HEK293 (cell line): ENCODE results near the gene GSC2.

Experiments
- CTCF ChIA-PET: fragments of 350-600 bp; formaldehyde crosslinking; extraction: SDS; loops from one replicate; lab custom pipeline; 2021; ENCODE audit warnings: antibody characterized with exemption; lab: Yijun Ruan, JAX
- POLR2A ChIA-PET: fragments of 300-600 bp; formaldehyde crosslinking; extraction: SDS; loops from one replicate; lab custom pipeline; 2020; ENCODE audit warnings: antibody characterized with exemption, inconsistent platforms; lab: Yijun Ruan, JAX
- H3K27ac ChIP-seq: fragments of 200-500 bp; sonication (Bioruptor generic); 2 replicates; pipeline ENCODE4 v1.5.1; 2014; ENCODE audit warnings: low read depth, low read length, control low read depth, inconsistent platforms; ENCODE audit errors: extremely low read depth
- H3K36me3 ChIP-seq, 2 experiments: fragments of 200-500 bp in 1 of 2; sonication (Bioruptor generic) in 1 of 2; 1 replicate in 1 of 2; 2 replicates in 1 of 2; pipeline ENCODE4 v1.5.1; 2014 to 2017; ENCODE audit warnings: inconsistent platforms in 2 of 2, low read length in 2 of 2; ENCODE audit not compliant: control insufficient read depth in 2 of 2, insufficient read depth in 1 of 2
- H3K4me1 ChIP-seq: fragments of 200-500 bp; sonication (Bioruptor generic); 2 replicates; pipeline ENCODE4 v1.5.1; 2014; ENCODE audit warnings: mild to moderate bottlenecking, low read length, inconsistent platforms; ENCODE audit not compliant: control insufficient read depth, insufficient read depth
- H3K4me3 ChIP-seq: 2 replicates; pipeline ENCODE4 v1.5.1; 2011; ENCODE audit warnings: low read depth, mild to moderate bottlenecking, control low read depth, low read length, moderate library complexity
- H3K9me3 ChIP-seq: fragments of 200-500 bp; sonication (Bioruptor generic); 2 replicates; pipeline ENCODE4 v1.5.1; 2014; ENCODE audit warnings: low read depth, low read length, inconsistent platforms; ENCODE audit not compliant: control insufficient read depth, insufficient read depth
- BCL11A ChIP-seq: fragments of 450-650 bp; formaldehyde crosslinking; IDR thresholded peaks from 2 replicates; pipeline ENCODE4 v1.5.1; 2016; ENCODE audit warnings: low read depth, missing biosample characterization, missing genetic modification characterization
- EGR2 ChIP-seq: fragments of 450-650 bp; formaldehyde crosslinking; IDR thresholded peaks from 2 replicates; pipeline ENCODE4 v1.5.1; 2016; ENCODE audit warnings: low read depth, missing biosample characterization, missing genetic modification characterization
- OVOL3 ChIP-seq: fragments of 450-650 bp; formaldehyde crosslinking; IDR thresholded peaks from 2 replicates; pipeline ENCODE4 v1.5.1; 2016; ENCODE audit warnings: missing biosample characterization, missing genetic modification characterization
- SCRT2 ChIP-seq: fragments of 450-650 bp; formaldehyde crosslinking; IDR thresholded peaks from 2 replicates; pipeline ENCODE4 v1.5.1; 2016; ENCODE audit warnings: missing biosample characterization, missing genetic modification characterization
- SP3 ChIP-seq: fragments of 450-650 bp; formaldehyde crosslinking; IDR thresholded peaks from 2 replicates; pipeline ENCODE4 v1.5.1; 2016; ENCODE audit warnings: missing biosample characterization, missing genetic modification characterization
- SP7 ChIP-seq: fragments of 450-650 bp; formaldehyde crosslinking; IDR thresholded peaks from 2 replicates; pipeline ENCODE4 v1.5.1; 2016; ENCODE audit warnings: missing biosample characterization, missing genetic modification characterization
- ZNF138 ChIP-seq: fragments of 450-650 bp; formaldehyde crosslinking; IDR thresholded peaks from 2 replicates; pipeline ENCODE4 v1.5.1; 2016; ENCODE audit warnings: missing biosample characterization, missing genetic modification characterization, borderline replicate concordance
- ZNF155 ChIP-seq: fragments of 450-650 bp; formaldehyde crosslinking; IDR thresholded peaks from 2 replicates; pipeline ENCODE4 v1.5.1; 2016; ENCODE audit warnings: missing biosample characterization, missing genetic modification characterization
- ZNF16 ChIP-seq: fragments of 450-650 bp; formaldehyde crosslinking; IDR thresholded peaks from 2 replicates; pipeline ENCODE4 v1.5.1; 2016; ENCODE audit warnings: low read depth, missing biosample characterization, missing genetic modification characterization
- ZNF23 ChIP-seq: fragments of 450-650 bp; formaldehyde crosslinking; IDR thresholded peaks from 2 replicates; pipeline ENCODE4 v1.5.1; 2016; ENCODE audit warnings: missing biosample characterization, missing genetic modification characterization, borderline replicate concordance
- ZNF239 ChIP-seq: fragments of 450-650 bp; formaldehyde crosslinking; IDR thresholded peaks from 2 replicates; pipeline ENCODE4 v1.5.1; 2016; ENCODE audit warnings: missing biosample characterization, missing genetic modification characterization
- ZNF292 ChIP-seq: fragments of 450-650 bp; formaldehyde crosslinking; IDR thresholded peaks from 2 replicates; pipeline ENCODE4 v1.5.1; 2016; ENCODE audit warnings: low read depth, missing biosample characterization, missing genetic modification characterization, borderline replicate concordance
- ZNF514 ChIP-seq: fragments of 450-650 bp; formaldehyde crosslinking; IDR thresholded peaks from 2 replicates; pipeline ENCODE4 v1.5.1; 2016; ENCODE audit warnings: missing biosample characterization, missing genetic modification characterization
- ZNF544 ChIP-seq: fragments of 450-650 bp; formaldehyde crosslinking; IDR thresholded peaks from 2 replicates; pipeline ENCODE4 v1.5.0; 2017; ENCODE audit warnings: missing biosample characterization, missing genetic modification characterization
- TF ChIP-seq, protein P1 (sequence below): fragments of 450-650 bp; formaldehyde crosslinking; IDR thresholded peaks from 2 replicates; pipeline ENCODE4 v1.5.1; 2016; ENCODE audit warnings: missing biosample characterization, missing genetic modification characterization
- TF ChIP-seq, protein P2 (sequence below): fragments of 450-650 bp; formaldehyde crosslinking; IDR thresholded peaks from 2 replicates; pipeline ENCODE4 v1.5.1; 2016; ENCODE audit warnings: missing biosample characterization, missing genetic modification characterization
- TF ChIP-seq, protein P3 (sequence below): fragments of 450-650 bp; formaldehyde crosslinking; IDR thresholded peaks from 2 replicates; pipeline ENCODE4 v1.5.0; 2017; ENCODE audit warnings: missing biosample characterization, missing genetic modification characterization, borderline replicate concordance
- TF ChIP-seq, protein P4 (sequence below): fragments of 450-650 bp; formaldehyde crosslinking; IDR thresholded peaks from 2 replicates; pipeline ENCODE4 v1.5.1; 2016; ENCODE audit warnings: missing biosample characterization, missing genetic modification characterization
- TF ChIP-seq, protein P5 (sequence below): fragments of 450-650 bp; formaldehyde crosslinking; IDR thresholded peaks from 2 replicates; pipeline ENCODE4 v1.5.1; 2016; ENCODE audit warnings: missing biosample characterization, missing genetic modification characterization

GSC2 gene

DNA sequence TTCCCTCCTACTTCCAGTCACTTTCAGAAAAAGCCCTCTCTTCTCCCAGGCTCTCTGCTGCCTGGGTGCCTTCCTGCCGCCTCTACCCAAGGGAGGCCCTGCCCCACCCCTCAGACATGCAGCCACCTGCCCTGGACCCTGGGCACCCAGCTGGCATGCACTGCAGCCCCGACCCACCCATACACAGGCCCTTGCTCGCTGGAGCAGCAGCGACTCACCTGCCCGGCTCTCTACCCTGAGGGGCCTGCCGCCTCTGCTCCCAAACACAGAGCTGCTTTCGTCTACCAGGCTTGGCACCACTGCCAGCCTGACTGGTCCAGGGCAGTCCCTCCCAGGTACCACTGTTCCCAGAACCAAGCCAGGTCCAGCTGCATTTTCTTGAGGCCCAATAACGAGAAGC lies 20.2 kb downstream of the GSC2 start:
- Histone ChIP-seq H3K4me1 (no peaks in the 10 kb centered on the region), H3K4me3 (no peak overlapping the region), H3K27ac (no peak overlapping the region), H3K36me3 (peaks cover 0 to 42% of the 10 kb centered on the region in 2 experiments; a peak in 1 of 3 replicates), H3K9me3 (no peaks in the 10 kb centered on the region)
- POLR2A ChIA-PET = interaction anchor here (0.8 kb wide), 1 partner anchor 22 kb away, joined by 4 read pairs; no protein-coding TSS in a partner anchor
- TF ChIP-seq, protein P1, sequence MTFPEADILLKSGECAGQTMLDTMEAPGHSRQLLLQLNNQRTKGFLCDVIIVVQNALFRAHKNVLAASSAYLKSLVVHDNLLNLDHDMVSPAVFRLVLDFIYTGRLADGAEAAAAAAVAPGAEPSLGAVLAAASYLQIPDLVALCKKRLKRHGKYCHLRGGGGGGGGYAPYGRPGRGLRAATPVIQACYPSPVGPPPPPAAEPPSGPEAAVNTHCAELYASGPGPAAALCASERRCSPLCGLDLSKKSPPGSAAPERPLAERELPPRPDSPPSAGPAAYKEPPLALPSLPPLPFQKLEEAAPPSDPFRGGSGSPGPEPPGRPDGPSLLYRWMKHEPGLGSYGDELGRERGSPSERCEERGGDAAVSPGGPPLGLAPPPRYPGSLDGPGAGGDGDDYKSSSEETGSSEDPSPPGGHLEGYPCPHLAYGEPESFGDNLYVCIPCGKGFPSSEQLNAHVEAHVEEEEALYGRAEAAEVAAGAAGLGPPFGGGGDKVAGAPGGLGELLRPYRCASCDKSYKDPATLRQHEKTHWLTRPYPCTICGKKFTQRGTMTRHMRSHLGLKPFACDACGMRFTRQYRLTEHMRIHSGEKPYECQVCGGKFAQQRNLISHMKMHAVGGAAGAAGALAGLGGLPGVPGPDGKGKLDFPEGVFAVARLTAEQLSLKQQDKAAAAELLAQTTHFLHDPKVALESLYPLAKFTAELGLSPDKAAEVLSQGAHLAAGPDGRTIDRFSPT (tag by site-specific recombination) = no peak
- TF ChIP-seq, protein P2, sequence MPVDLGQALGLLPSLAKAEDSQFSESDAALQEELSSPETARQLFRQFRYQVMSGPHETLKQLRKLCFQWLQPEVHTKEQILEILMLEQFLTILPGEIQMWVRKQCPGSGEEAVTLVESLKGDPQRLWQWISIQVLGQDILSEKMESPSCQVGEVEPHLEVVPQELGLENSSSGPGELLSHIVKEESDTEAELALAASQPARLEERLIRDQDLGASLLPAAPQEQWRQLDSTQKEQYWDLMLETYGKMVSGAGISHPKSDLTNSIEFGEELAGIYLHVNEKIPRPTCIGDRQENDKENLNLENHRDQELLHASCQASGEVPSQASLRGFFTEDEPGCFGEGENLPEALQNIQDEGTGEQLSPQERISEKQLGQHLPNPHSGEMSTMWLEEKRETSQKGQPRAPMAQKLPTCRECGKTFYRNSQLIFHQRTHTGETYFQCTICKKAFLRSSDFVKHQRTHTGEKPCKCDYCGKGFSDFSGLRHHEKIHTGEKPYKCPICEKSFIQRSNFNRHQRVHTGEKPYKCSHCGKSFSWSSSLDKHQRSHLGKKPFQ (tag by site-specific recombination) = no peak
- TF ChIP-seq ZNF292 (tag by site-specific recombination) = no peak
- no peak for TF ChIP-seq SP7
- no peak for TF ChIP-seq SCRT2 (tag by site-specific recombination)
- TF ChIP-seq, protein P3, sequence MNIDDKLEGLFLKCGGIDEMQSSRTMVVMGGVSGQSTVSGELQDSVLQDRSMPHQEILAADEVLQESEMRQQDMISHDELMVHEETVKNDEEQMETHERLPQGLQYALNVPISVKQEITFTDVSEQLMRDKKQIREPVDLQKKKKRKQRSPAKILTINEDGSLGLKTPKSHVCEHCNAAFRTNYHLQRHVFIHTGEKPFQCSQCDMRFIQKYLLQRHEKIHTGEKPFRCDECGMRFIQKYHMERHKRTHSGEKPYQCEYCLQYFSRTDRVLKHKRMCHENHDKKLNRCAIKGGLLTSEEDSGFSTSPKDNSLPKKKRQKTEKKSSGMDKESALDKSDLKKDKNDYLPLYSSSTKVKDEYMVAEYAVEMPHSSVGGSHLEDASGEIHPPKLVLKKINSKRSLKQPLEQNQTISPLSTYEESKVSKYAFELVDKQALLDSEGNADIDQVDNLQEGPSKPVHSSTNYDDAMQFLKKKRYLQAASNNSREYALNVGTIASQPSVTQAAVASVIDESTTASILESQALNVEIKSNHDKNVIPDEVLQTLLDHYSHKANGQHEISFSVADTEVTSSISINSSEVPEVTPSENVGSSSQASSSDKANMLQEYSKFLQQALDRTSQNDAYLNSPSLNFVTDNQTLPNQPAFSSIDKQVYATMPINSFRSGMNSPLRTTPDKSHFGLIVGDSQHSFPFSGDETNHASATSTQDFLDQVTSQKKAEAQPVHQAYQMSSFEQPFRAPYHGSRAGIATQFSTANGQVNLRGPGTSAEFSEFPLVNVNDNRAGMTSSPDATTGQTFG (tag by site-specific recombination) = no peak
- no peak for TF ChIP-seq ZNF544
- TF ChIP-seq ZNF16 (tag by site-specific recombination) = no peak
- TF ChIP-seq OVOL3 (tag by site-specific recombination) = no peak
- no peak for TF ChIP-seq ZNF23 (tag by site-specific recombination)
- TF ChIP-seq, protein P4, sequence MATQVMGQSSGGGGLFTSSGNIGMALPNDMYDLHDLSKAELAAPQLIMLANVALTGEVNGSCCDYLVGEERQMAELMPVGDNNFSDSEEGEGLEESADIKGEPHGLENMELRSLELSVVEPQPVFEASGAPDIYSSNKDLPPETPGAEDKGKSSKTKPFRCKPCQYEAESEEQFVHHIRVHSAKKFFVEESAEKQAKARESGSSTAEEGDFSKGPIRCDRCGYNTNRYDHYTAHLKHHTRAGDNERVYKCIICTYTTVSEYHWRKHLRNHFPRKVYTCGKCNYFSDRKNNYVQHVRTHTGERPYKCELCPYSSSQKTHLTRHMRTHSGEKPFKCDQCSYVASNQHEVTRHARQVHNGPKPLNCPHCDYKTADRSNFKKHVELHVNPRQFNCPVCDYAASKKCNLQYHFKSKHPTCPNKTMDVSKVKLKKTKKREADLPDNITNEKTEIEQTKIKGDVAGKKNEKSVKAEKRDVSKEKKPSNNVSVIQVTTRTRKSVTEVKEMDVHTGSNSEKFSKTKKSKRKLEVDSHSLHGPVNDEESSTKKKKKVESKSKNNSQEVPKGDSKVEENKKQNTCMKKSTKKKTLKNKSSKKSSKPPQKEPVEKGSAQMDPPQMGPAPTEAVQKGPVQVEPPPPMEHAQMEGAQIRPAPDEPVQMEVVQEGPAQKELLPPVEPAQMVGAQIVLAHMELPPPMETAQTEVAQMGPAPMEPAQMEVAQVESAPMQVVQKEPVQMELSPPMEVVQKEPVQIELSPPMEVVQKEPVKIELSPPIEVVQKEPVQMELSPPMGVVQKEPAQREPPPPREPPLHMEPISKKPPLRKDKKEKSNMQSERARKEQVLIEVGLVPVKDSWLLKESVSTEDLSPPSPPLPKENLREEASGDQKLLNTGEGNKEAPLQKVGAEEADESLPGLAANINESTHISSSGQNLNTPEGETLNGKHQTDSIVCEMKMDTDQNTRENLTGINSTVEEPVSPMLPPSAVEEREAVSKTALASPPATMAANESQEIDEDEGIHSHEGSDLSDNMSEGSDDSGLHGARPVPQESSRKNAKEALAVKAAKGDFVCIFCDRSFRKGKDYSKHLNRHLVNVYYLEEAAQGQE (tag by site-specific recombination) = no peak
- TF ChIP-seq ZNF514 (tag by site-specific recombination) = no peak
- no peak for TF ChIP-seq EGR2 (tag by site-specific recombination)
- TF ChIP-seq BCL11A (tag by site-specific recombination) = no peak
- TF ChIP-seq, protein P5, sequence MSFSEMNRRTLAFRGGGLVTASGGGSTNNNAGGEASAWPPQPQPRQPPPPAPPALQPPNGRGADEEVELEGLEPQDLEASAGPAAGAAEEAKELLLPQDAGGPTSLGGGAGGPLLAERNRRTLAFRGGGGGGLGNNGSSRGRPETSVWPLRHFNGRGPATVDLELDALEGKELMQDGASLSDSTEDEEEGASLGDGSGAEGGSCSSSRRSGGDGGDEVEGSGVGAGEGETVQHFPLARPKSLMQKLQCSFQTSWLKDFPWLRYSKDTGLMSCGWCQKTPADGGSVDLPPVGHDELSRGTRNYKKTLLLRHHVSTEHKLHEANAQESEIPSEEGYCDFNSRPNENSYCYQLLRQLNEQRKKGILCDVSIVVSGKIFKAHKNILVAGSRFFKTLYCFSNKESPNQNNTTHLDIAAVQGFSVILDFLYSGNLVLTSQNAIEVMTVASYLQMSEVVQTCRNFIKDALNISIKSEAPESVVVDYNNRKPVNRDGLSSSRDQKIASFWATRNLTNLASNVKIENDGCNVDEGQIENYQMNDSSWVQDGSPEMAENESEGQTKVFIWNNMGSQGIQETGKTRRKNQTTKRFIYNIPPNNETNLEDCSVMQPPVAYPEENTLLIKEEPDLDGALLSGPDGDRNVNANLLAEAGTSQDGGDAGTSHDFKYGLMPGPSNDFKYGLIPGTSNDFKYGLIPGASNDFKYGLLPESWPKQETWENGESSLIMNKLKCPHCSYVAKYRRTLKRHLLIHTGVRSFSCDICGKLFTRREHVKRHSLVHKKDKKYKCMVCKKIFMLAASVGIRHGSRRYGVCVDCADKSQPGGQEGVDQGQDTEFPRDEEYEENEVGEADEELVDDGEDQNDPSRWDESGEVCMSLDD (tag by site-specific recombination) = no peak
- TF ChIP-seq SP3 (tag by site-specific recombination) = no peak
- no peak for TF ChIP-seq ZNF138 (tag by site-specific recombination)
- no peak for TF ChIP-seq ZNF155 (tag by site-specific recombination)
- no peak for TF ChIP-seq ZNF239 (tag by site-specific recombination)
- CTCF ChIA-PET = interaction anchor here (2.8 kb wide), 1 partner anchor 15 kb away, joined by 12 read pairs; the partner anchor contains the start of gene ESS2
